Middle frontal gyrus (tissue), 1 donor: ENCODE data around the gene ZNF653.
A peak's percentile ranks its signal among the peaks of the same experiment; 100 is the strongest.
"Not testable (repeated sequence)": the region's sequence is repeated elsewhere in the genome, so short reads cannot be mapped to it uniquely, and the experiment has no call there.

Experiments used
- DNase-seq: peaks from one replicate; pipeline ENCODE4 v3.0.0-alpha.2; 2015; ENCODE audit warnings: low spot score; ENCODE audit errors: extremely low spot score

The ZNF653 gene

DNA sequence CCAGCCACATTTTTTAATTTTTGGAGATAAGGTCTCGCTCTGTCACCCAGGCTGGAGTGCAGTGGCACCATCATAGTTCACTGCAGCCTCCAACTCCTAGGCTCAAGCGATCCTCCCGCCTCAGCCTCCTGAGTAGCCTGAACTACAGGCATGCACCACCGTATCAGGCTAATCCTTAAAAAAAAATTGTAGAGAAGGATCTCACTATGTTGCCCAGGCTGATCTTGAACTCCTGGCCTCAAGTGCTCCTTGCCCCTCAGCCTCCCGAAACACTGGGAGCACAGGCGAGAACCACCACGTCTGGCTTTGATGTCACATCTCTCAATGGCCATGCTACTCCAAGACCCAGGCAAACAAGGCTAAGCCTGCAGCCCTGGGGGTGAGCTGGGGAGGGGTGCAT is 49.0 kb downstream of the ZNF653 start:
- DNase-seq: no peak

DNA sequence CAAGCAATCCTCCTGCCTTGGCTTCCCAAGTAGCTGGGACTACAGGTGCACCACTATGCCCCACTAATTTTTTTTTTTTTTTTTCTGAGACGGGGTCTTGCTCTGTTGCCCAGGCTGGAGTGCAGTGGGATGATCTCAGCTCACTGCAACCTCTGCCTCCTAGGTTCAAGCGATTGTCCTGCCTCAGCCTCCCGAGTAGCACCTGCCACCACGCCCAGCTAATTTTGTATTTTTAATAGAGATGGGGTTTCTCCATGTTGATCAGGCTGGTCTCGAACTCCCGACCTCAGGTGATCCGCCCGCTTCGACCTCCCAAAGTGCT is 50.4 kb downstream of the ZNF653 start:
- DNase-seq: not testable (repeated sequence)

DNA sequence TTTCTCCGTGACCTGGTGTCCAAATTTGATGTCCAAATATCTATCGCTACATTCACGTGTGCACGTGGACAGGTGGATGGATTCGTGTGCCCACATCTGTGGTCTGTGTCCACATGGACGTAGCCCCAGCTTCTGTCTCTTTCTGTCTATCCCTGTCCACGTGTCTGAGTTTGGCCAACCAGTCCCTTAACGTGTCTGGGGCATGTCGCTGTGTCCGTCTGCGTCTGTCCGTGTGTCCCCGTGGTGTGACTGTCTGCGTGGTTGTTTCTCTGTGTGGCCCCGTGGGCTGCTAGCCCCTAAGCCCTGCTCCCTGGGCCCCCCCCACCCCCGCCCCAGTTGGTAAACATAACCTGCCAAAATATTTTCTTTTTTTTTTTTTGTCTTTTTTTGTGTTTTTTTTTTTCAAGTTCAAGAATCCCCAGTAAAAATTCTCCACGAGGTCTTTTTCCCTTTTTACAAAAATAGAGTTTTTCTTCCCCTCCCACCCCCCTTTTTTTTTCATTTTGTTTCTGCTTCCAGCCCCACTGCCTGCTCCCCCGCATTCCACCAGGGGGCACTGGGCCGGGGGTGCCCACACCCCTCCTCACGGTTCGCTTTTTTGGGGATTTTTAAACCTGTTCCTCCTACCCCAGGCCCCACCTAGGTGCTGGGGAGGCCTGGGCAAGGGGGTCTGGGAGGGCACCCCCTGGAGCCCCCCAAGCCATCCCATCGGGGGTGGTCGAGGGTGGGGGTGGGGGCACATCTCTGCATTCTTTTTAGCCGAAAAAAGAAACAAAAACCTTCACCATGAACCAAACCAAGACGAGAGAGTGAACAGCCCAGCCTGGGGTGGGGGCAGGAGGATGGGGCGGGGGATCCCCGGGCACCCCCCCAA is 51.9 kb downstream of the ZNF653 start:
- DNase-seq: no peak

DNA sequence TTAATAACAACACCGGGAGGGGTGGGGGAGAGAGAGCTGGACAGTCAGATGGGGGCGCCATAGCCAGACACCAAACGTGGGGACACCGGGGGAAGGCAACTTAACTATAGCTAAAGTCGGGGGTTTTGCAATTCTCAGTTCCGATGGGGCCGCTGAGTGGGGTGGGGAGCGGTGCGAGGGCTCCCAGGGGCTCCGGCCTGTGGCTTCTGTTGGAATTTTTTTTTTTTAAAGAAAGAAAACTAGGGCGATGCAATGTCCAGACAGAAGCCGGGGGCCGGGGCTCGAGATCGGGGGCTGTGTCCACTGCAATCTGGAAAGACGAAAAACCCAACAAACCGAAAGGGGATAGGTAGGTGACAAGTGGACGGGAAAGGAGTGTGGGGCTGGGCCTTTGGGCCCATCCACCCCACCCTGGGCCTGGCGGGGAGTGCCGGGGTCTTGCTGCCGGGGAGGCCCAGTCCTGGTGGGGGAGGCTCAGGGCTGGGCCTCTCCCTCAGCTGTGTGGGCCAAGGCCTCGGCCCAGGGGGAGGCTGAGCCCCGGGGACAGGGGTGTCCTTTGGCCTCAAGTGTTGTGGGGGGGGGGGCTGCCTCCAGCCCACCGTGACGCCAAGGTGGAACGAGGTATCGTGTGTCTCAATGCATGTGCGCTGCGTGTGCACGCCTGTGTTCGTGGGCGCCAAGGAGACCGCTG is 52.9 kb downstream of the ZNF653 start:
- no peak for DNase-seq

DNA sequence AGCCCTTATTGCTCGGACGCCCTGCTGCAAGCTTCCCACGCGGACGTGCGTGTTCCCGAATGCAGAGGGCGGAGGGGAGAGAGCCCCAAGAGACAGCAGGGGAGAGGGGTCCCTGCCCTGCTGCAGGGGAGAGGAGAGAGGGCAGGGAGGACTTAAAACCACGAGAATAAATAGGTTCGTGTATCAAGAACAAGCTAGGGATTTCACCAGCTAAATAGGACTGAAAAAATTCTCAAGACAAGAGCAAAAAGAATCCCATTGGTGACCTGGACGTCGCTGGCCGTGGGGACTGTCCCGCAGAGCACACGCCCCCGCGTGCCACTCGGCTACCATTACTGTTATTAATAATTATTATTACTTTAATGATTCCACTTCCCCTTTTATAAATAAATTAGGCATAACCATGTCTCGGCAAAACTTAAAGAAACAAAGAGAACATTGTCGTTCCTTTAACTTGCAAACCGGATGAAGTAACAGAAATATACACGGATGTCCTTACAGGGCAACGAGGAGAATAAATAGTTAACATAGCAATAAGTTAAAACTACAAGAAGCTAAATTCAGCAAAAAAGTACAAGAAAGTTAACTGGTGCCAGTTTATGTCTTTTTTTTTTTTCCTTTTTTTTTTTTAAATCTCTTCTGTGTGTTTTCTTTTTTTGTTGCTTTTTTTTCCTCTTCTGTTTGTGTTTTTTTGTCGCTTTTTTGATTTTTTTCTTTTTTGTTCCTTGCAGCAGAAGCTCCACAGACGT is 53.6 kb downstream of the ZNF653 start:
- DNase-seq: no peak

DNA sequence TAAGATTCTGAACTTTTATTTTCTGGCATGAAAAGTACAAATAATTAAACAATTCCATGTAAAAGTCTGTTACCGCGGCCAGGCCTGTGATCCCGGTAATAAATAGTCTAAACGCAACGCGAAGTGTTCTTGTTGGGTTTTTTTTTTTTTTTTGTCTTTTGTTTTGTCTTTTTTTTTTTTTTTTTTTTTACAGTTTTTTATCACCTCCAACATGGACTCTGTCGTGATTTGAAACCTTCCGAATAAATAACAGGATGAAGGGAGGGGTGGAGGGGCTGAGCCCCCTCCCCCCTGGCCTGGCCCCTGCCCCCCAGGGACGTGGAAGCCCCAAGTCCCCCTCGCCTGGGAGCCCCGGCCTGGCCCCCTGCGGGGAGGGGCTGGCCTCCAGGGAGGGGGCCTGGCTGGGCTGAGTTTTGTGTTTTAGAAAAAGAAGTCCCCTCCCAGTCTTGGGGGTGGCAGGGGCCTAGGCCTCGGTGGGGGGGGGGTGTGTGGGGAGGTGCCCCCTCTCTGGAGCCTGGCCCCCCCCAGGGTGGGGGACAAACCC is 54.2 kb downstream of the ZNF653 start:
- DNase-seq: no peak

DNA sequence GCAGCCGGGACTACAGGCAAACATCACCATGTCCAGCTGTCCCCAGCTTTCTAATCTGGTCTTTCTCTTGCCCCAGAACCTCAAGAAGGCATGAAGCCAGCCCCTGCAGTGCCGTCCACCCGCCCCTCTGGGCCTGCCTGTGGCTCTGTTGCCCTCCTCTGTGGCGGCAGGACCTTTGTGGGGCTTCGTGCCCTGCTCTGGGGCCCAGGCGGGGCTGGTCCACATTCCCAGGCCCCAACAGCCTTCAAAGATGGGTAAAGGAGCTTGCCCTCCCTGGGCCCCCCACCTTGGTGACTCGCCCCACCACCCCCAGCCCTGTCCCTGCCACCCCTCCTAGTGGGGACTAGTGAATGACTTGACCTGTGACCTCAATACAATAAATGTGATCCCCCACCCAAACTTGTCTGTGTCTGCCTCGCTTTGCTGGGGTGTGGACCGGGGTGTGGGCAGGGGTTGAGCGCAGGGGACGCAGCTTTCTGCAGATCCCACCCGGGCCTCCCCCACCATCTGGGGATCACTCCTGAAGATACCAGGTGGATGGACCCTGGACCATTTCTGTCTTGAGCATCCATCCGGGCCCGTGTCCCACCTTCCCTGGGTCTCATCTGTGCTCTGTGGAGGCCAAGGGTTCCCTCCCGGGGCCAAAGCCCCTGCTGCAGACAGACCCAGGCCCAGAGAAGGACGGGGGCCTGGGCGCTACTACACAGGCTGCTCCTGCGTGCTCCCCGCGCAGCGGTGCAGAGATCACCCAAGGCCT is 54.9 kb downstream of the ZNF653 start:
- no peak for DNase-seq

DNA sequence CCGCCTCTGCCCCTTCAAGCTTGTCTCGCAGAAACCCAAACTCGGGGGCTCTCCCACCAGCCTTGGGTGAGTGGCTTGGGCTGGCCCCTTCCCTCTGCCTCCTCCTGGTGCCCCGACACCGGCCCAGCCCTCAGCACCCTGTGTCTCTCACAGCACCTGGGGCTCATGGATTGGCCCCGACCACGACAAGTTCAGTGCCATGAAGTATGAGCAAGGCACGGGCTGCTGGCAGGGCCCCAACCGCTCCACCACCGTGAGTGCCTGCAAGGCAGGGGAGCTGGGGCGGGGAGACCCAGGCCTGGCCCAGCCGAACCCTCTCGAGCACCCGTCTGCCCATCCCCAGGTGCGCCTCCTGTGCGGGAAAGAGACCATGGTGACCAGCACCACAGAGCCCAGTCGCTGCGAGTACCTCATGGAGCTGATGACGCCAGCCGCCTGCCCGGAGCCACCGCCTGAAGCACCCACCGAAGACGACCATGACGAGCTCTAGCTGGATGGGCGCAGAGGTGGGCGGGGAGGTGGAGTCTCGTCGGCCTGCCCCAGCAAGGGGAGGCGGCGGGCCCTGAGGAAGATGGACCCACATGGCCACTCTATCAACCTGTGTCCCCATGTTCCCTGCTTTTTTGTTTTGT is 56.6 kb downstream of the ZNF653 start:
- no peak for DNase-seq

DNA sequence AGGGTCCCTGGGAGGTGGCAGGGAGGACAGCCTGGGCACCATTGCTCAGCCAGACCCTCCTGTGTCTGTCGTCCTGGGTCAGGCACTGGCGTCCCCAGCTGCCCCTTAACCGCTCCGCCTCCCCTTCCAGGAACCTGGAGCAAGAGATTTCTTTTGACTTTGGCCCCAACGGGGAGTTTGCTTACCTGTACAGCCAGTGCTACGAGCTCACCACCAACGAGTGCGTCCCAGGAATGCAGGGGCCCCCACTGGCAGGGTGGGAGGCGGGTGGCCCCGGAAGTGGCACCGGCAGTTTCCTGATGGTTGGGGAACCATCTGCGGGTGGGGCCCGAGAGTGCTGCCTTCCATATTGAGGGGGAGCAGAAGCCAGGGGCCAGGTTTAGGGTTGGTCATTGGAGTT is 57.2 kb downstream of the ZNF653 start:
- no peak for DNase-seq

DNA sequence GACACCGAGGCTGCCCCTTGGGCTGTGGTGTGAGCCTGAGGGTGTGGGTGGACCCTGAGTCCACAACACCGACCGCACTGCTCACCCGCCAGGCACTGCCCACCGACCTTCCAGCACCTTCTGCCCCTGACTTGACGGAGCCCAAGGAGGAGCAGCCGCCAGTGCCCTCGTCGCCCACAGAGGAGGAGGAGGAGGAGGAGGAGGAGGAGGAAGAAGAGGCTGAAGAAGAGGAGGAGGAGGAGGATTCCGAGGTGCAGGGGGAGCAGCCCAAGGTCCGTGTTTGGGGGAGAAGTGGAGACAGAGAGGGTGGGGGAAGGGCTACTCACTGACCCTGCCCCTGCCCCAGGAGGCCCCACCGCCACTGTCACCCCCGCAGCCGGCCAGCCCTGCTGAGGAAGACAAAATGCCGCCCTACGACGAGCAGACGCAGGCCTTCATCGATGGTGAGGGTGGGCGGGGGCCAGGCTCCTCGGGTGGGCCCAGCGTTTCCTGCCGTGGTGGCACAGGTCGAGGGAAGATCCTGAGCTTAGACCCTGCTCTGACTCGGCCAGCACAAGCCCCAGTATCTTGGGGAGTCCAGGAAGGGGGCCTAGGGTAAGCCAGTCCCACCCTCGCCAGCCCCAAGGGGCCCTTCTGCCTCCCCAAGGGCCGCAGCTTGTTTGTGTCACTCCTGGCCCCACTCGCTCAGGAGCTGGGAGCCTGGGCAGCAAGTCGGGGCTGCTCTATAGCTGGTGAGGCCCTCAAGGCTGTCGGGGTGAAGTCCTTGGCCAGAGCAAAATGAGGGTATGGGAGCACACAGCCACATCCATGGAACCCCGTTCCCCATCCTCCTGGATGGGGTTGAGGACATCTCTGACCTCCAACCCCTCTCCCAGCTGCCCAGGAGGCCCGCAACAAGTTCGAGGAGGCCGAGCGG is 58.0 kb downstream of the ZNF653 start:
- no peak for DNase-seq

DNA sequence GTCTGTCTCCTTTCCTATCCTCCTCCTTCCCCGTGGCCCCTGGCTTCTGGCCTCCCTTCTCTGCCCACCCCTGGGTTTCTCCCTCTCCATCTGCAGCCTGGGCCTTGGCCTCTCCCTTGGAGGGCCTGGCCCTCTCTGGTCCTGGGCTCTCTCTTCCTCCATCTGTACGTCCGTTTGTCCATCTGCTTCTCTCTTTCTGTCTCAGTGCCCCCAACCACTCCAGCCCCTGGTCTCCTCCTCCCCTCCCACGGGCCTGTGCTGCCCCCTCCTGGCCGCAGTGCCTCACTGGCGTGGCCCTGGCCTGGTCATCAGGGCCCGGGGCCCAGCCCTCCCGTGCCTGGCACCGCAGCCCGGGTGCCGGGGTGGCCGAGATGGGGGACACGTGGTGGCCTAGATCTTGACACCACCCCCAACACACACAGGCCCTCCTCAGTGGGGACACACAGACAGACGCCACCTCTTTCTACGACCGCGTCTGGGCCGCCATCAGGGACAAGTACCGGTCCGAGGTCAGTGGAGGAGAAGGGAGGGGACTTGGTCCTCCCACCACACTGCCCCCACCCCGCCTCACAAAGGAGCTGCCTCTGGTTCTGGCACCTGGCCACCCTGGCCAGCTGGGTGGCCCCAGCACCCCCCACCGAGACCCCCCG is 58.9 kb downstream of the ZNF653 start:
- DNase-seq: peak; percentile 69

DNA sequence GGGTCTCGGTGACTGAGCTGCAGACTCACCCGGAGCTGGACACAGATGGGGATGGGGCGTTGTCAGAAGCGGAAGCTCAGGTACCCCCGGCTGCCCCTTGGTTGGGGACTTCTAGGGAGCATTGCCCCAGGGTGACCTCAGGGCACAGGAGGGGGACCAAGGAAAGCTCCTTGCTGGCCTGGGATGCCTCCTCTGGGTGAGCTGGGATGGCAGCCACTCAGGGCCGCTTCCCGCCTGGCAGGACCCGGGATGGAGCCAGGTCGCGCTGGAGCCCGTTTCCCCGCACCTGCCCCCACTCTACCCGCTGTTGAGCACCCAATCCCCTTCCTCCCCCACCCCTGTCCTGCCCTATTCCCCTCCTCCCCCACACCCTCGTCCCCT is 59.4 kb downstream of the ZNF653 start:
- no peak for DNase-seq

DNA sequence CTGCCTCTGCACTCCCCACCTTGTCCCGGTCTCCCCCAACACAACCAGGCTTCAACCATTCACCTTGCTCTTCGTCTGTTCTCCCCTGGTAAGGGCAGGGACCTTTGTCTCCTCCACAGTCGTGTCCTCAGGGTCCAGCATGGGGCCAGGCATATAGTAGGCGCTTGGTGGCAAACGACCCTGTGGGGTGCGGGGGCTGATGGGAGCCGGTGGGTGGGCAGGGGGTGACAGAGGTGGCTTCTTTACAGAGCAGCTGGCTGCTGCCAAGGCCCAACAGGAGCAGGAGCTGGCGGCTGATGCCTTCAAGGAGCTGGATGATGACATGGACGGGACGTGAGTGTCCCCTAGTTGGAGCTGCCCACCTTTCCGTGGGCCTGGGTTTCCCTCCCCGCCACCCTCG is 60.5 kb downstream of the ZNF653 start:
- no peak for DNase-seq

DNA sequence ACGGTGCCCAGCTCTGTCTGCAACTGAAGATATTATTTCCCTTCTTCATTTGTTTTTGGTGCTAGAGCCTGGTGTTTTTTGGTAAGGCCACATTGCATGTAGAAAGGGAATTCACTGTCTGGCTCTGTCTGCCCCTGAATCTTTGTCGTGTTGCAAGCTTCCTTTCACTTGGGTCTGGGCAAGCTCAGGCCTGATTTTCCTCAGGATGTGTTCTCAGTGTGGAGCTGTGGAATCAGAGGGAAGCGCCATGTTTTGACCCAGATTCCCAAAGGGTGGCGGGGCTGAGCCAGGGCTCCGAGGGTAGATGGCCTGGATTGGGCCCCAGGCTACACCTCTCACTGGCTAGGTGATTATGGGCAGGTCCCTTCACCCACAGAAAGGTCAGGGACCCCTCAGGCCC is 61.6 kb downstream of the ZNF653 start:
- DNase-seq: no peak

DNA sequence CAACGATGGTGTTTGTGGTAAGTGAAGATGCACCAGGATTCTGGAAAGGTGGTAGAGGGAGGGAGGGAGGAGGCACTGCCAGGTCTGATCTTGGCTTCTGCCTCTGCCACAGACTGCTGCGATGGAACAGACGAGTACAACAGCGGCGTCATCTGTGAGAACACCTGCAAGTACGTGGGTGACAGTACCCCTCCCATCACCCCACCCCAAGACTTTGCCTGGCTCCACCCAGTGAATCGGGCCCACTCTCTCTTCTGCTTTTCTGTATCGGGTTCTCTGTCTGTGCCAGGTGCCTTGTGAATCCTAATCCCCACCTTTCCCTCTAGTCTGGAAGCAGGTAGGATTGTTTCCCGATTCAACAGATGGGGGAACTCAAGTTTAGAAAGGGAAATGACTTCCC is 67.7 kb downstream of the ZNF653 start:
- no peak for DNase-seq

DNA sequence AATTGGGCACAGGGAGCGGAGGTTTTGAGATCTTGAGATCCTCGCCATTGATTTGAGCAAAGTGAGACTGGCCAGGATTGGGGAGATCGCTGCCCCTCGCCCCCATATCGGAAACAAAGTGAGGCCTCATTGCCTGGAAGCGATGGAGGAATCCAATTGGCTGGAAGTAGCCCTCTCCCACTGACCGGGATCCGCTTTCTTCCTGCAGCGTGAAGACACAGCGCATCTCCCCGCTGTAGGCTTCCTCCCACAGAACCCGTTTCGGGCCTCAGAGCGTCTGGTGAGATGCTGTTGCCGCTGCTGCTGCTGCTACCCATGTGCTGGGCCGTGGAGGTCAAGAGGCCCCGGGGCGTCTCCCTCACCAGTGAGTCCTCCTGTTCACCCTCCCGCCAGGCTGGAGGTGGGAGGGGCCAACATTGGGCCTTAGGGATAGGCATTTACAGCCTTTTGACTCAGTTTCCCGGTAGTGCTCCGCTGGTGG is 69.8 kb downstream of the ZNF653 start:
- no peak for DNase-seq

DNA sequence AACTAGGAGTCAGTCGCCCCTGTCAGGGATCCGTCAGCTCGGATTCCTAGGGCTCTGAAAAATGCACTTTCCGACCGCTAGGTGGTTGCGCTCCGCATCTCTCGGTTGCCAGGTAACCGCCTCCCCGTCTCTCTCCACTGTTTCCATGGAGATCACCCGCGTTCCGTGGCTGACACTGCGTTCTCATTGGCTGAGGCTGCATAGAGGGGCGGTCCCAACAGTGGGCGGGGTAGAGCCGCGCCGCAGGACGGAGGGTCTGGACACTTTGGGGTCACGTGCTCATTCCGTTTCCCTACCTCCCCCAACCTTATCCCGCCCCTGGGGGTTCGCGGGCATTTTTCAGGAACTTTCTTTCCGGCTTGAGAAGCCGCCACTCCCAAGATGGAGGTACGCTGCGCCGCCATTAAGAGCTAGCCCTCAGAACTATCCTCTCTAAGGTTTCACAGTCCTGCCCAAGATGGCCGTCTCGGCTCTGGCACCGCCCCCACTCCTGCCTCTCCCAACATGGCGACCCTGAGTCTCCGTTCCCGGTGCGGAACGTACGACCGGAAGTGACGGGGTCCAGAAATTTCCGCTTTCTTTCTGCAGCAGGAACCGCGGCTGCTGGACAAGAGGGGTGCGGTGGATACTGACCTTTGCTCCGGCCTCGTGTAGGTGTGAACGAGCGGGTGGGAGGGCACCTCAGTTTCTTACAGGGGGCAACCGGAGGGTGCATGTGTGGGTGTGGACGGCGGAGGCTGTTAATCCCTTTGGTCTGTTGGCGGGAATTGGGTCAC is 70.4 kb downstream of the ZNF653 start, which contains the start of the genes ODAD3 and PRKCSH:
TSS of gene ODAD3 (minus strand) at position 65 of the 776 bp plus-strand sequence. CDS start 105 bp downstream, outside the sequence.
TSS of gene PRKCSH (plus strand) at position 579 of the 776 bp plus-strand sequence. CDS start 483 bp downstream, outside the sequence.
- peak; percentile 99 for DNase-seq

DNA sequence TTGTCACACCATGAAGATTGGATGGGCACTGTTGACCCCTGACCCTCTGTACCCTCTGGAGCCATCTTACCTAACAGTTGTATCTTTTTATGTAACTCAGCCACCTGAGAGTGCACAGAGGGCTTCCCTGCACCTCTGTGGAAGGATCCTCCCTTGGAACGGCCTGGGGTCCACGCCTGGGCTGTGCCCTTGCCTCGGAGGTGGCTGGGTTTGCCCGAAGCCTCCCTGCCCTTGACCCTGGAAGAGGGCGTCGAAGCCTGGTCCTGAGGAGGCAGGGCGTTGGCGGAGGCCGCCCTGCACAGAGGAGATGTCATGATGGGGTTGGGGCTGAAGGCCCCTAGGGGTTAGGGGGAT is 71.0 kb downstream of the ZNF653 start:
- DNase-seq: no peak
